ENCODE results near the gene VPS16.
A peak's percentile ranks its signal among the peaks of the same experiment; 100 is the strongest.

Gene VPS16

DNA sequence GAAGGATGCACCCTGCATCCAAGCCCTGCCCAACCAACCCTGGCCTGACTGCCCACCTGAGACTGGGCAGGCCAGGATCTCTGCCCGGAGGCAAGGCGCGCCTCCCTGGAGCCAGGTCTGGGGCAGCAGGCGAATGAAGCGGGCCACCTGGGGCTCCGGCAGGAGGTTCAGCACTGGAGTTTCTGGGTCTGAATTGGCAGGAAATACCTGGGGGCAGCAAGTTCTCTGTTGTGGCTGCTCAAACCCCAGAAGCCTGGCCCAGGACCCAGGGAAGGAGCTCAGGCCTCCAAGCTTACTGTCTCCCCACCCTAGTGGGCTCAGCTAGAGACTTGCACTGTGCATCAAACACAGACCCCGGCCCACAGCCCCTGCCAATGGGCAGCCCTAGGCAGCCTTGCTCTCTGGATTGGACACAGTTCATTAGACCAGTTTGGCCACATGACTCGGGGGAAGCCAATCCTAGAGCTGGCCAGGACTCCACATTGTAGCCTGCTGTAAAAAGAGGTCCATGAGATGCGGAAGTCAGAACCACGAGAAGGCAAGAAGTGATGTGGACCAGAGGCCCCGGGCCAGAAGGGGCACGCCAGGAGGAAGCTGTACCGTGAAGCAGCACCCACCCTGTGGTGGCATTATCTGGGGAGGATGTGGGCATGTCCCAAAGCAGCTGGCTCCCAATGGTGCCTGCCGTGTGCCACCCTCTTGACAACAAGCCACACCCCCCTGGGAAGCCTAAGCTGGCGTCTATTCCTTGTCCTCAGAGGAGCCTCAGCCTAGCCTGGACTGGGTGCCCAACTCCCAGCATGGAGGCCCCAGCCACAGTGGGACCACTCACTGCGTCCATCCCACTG lies 43.2 kb upstream of the VPS16 start:
- no peak for DNase-seq (ENCODE audit: low read depth)
- no peak overlapping the region for H3K4me3 ChIP-seq (ENCODE audit: control insufficient read depth, low read depth, low read length)
- no peak for TF ChIP-seq CTCF (IDR thresholded peaks at IDR 0.05; ENCODE audit: control insufficient read depth, insufficient read depth, low read depth, low read length, missing control alignments)

- no peak overlapping the region for H3K4me3 ChIP-seq (ENCODE audit: control insufficient read depth, low read depth, low read length)
- no peak for TF ChIP-seq CTCF (IDR thresholded peaks at IDR 0.05; ENCODE audit: control insufficient read depth, insufficient read depth, low read depth, low read length, missing control alignments)
- DNase-seq (ENCODE audit: low read depth): no peak
Measured at GRCh38 chr20:2798095-2798805, 42.3 kb upstream of the VPS16 start.

DNA sequence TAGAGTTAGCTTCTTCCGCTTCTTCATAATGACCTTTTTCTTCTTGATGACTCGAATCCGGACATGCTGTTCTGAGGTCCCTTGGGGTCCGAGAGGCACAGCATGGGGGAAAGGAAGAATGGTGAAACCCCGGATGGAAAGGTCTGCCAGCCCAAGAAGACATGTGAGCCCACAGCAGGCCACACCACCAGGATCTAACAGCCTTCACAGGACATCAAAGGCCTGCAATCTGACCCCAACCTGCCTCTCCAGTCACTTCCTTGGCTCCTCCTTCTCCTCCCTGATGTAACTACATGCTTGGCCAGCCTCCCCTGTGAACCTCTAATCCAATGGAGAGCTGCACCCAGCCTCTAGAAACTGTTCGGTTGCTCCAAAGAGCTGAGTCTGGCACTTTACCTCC lies 41.7 kb upstream of the VPS16 start:
- DNase-seq (ENCODE audit: low read depth): no peak
- H3K4me3 ChIP-seq (ENCODE audit: control insufficient read depth, low read depth, low read length): no peak overlapping the region
- TF ChIP-seq CTCF (IDR thresholded peaks at IDR 0.05; ENCODE audit: control insufficient read depth, insufficient read depth, low read depth, low read length, missing control alignments): no peak

GRCh38 chr20:2799271-2799670 lies 41.3 kb upstream of the VPS16 start:
- H3K4me3 ChIP-seq (ENCODE audit: control insufficient read depth, low read depth, low read length): no peak overlapping the region; the same call in 1 of the 2 replicates
- no peak for TF ChIP-seq CTCF (IDR thresholded peaks at IDR 0.05; ENCODE audit: control insufficient read depth, insufficient read depth, low read depth, low read length, missing control alignments)
- DNase-seq (ENCODE audit: low read depth): no peak

DNA sequence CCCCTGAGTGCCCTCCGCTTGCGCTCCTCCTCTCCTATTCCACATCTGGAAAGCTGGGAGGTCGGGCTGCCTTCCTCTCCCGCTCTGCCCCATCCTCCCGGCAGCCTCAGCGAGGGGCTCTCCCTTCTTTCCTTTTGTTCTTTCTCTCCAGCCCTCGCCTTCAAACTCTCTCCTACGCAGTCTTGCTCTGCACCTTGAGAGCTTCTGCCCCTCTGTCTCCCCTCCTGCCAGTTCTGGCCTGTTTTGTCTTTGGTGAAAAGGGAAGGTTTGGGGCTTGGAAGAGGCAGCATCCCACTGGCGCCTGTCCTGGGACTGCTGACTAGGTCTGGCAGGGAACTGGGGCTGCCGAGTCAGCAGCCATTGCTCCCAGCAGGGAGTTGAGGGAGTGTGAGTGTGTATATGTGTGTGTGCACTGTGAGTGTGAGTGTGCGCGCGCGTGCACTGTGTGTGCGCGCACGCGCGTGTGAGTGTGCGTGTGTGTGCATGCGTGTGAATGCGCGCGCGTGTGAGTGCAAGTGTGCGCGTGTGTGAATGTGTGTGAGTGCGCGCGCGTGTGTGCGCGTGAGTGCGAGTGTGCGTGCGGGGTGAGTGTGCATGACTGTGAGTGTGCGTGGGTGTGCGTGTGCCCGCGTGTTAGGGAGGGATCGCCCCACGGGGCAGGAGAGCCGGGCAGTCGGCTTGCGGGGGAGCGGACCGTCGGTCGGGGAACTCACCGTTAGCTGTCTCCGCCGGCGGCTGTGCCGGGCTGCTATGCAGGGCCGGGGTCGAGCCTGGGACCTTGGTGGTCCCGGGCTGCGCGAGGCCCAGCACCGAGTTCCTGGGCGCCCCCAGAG lies 40.6 kb upstream of the VPS16 start:
- peak overlapping the region; percentile 40 for H3K4me3 ChIP-seq (ENCODE audit: control insufficient read depth, low read depth, low read length)
- no peak for DNase-seq (ENCODE audit: low read depth)
- no peak for TF ChIP-seq CTCF (IDR thresholded peaks at IDR 0.05; ENCODE audit: control insufficient read depth, insufficient read depth, low read depth, low read length, missing control alignments)

DNA sequence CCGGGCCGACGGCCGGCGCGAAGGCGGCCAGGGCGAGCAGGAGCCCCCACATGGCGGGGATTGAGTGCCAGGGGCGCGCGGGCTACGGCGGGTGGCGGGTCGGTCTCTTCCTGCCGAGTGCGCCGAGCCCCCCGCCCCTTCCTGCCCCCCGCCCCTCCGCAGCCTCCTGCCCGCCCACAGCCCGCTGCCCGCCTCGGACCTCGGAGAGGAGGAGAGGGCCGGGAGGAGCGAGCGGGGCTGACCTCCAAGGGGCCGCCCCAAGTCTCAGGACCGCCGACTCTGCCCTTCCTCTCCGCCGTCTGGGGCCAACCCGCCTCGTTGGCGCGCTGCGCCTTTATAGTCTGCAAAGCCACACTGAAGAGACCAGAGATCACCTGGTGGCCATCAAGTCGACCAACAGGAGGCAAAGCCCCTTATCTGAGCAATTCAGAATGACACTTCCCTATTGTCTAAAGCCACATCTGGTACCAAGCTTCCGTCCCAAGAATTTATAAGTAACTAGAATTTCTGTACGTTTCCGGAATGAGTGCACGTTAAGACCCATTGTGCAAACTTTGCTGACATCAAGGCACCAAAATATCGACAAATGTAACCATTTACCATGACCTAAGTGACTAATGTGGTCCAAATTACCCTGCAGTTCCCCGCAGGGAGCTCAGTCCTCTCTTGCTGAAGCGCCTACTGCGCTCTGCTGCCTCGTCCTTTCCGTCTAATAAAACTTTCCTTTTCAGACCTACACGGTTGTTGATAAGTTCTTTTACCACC lies 39.8 kb upstream of the VPS16 start, which contains the start of gene CPXM1:
Gene CPXM1 (minus strand): TSS at position 107 of the 765 bp plus-strand sequence. CDS start 55 bp downstream, at position 52.
- DNase-seq (ENCODE audit: low read depth): no peak
- no peak for TF ChIP-seq CTCF (IDR thresholded peaks at IDR 0.05; ENCODE audit: control insufficient read depth, insufficient read depth, low read depth, low read length, missing control alignments)
- peak within 1 kb of the TSS; percentile 40 for H3K4me3 ChIP-seq (ENCODE audit: control insufficient read depth, low read depth, low read length)

Data from AG09309 (cell line).